HL-60 (cell line): ENCODE data around the gene GPR82.

Experiments
- DNase-seq, 2 experiments: peaks; one replicate each; pipeline ENCODE4 v3.0.0-alpha.2; 2010 to 2020; ENCODE audit warnings: low read depth in 1 of 2, low spot score in 1 of 2
- H3K27ac ChIP-seq: fragments of 250-450 bp; sonication (Bioruptor Pico); replicated peaks from 2 replicates; pipeline ENCODE4 v1.5.1; 2020; ENCODE audit warnings: mild to moderate bottlenecking, moderate library complexity
- H3K27me3 ChIP-seq: fragments of 250-450 bp; sonication (Bioruptor Pico); 2 replicates; pipeline ENCODE4 v1.5.1; 2021; ENCODE audit warnings: mild to moderate bottlenecking, moderate library complexity; ENCODE audit not compliant: insufficient read depth, poor library complexity, severe bottlenecking
- H3K4me3 ChIP-seq: replicated peaks from 2 replicates; pipeline ENCODE4 v1.5.1; 2011; ENCODE audit warnings: mild to moderate bottlenecking, control low read depth, low read length; ENCODE audit not compliant: insufficient read depth
- CTCF ChIP-seq: IDR thresholded peaks from one replicate; pipeline ENCODE4 v1.5.1; 2011; ENCODE audit warnings: low read length, control low read depth, inconsistent platforms; ENCODE audit not compliant: insufficient read depth
- GABPA ChIP-seq: IDR thresholded peaks from 2 replicates; pipeline ENCODE4 v1.6.1; 2012; ENCODE audit warnings: low read depth
- POLR2AphosphoS5 ChIP-seq: IDR thresholded peaks from 2 replicates; pipeline ENCODE4 v1.6.1; 2012; ENCODE audit warnings: low read depth
- SPI1 ChIP-seq: IDR thresholded peaks from 2 replicates; pipeline ENCODE4 v1.6.1; 2012; ENCODE audit warnings: low read depth, mild to moderate bottlenecking, borderline replicate concordance
- TF ChIP-seq, protein P1 (sequence below): IDR thresholded peaks from 2 replicates; pipeline ENCODE4 v1.6.1; 2012; ENCODE audit warnings: low read depth; ENCODE audit not compliant: insufficient replicate concordance

Gene GPR82

GRCh38 chrX:41730081-41730480, 6.1 kb downstream of the GPR82 start:
- DNase-seq, result no peak
- no peak for TF ChIP-seq POLR2AphosphoS5
- no peak for TF ChIP-seq SPI1
- TF ChIP-seq CTCF, result no peak
- no peaks in the 10 kb centered on the region for H3K27me3 ChIP-seq
- no peak overlapping the region for H3K4me3 ChIP-seq
- no peak overlapping the region for H3K27ac ChIP-seq

- H3K27me3 ChIP-seq, result no peaks in the 10 kb centered on the region
- TF ChIP-seq GABPA, result no peak
- no peak for TF ChIP-seq SPI1
- no peak for TF ChIP-seq CTCF
- TF ChIP-seq, protein P1, sequence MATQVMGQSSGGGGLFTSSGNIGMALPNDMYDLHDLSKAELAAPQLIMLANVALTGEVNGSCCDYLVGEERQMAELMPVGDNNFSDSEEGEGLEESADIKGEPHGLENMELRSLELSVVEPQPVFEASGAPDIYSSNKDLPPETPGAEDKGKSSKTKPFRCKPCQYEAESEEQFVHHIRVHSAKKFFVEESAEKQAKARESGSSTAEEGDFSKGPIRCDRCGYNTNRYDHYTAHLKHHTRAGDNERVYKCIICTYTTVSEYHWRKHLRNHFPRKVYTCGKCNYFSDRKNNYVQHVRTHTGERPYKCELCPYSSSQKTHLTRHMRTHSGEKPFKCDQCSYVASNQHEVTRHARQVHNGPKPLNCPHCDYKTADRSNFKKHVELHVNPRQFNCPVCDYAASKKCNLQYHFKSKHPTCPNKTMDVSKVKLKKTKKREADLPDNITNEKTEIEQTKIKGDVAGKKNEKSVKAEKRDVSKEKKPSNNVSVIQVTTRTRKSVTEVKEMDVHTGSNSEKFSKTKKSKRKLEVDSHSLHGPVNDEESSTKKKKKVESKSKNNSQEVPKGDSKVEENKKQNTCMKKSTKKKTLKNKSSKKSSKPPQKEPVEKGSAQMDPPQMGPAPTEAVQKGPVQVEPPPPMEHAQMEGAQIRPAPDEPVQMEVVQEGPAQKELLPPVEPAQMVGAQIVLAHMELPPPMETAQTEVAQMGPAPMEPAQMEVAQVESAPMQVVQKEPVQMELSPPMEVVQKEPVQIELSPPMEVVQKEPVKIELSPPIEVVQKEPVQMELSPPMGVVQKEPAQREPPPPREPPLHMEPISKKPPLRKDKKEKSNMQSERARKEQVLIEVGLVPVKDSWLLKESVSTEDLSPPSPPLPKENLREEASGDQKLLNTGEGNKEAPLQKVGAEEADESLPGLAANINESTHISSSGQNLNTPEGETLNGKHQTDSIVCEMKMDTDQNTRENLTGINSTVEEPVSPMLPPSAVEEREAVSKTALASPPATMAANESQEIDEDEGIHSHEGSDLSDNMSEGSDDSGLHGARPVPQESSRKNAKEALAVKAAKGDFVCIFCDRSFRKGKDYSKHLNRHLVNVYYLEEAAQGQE, result no peak
- TF ChIP-seq POLR2AphosphoS5, result no peak
- no peak for DNase-seq
- no peak overlapping the region for H3K27ac ChIP-seq
- H3K4me3 ChIP-seq, result no peak overlapping the region
Measured at GRCh38 chrX:41732260-41732659, 8.3 kb downstream of the GPR82 start.

- Histone ChIP-seq H3K27ac (no peak overlapping the region), H3K27me3 (no peaks in the 10 kb centered on the region), H3K4me3 (no peak overlapping the region)
- DNase-seq, result peak in 1 of 2 experiments; percentile 5
- TF ChIP-seq, protein P1, result no peak
- TF ChIP-seq POLR2AphosphoS5 (no peak), CTCF (no peak), GABPA (no peak), SPI1 (no peak)
Measured at GRCh38 chrX:41733939-41734338, 10.0 kb downstream of the GPR82 start.

DNA sequence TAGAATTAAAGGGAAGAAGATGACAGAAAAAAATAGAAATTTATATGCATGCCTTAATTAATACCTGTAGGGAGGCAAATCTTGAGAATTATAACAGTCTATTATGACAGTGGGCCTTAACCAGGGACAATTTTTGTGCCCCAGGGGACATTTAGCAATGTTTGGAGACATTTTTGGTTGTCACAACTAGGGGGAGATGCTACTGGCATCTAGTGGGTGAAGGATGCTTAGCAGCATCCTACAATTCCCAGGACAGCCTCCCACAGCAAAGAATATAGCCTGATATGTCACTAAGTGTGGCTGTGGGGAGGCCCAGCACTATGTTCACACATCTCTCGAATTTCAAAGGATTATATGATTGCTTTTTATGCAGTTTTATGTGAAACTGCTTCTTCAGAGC, 10.5 kb downstream of the GPR82 start:
- DNase-seq, result peak in 1 of 2 experiments; percentile 35

More for the DNA sequence above, 10.5 kb downstream of the GPR82 start:
- no peak overlapping the region for H3K4me3 ChIP-seq
- no peaks in the 10 kb centered on the region for H3K27me3 ChIP-seq
- H3K27ac ChIP-seq, result no peak overlapping the region
- peak; percentile 28 for TF ChIP-seq CTCF
- TF ChIP-seq, protein P1, result no peak
- no peak for TF ChIP-seq SPI1
- no peak for TF ChIP-seq POLR2AphosphoS5
- no peak for TF ChIP-seq GABPA
